Astrocyte of the cerebellum (primary cell): ENCODE data around the gene MTHFSD.

ENCODE experiments used
- DNase-seq: peaks from one replicate; pipeline ENCODE4 v3.0.0-alpha.2; 2011; ENCODE audit warnings: low read depth
- H3K4me3 ChIP-seq: 2 replicates; pipeline ENCODE4 v1.5.1; 2011; ENCODE audit warnings: mild to moderate bottlenecking, low read depth, low read length, moderate library complexity
- CTCF ChIP-seq: IDR thresholded peaks from 2 replicates; pipeline ENCODE4 v1.5.1; 2012; ENCODE audit warnings: low read length, low read depth, moderate library complexity, mild to moderate bottlenecking; ENCODE audit errors: missing control alignments
- in situ Hi-C: cut with HindIII; loops from 2 replicates; pipeline ENCODE4 v1.10.0; 2017; ENCODE audit warnings: low sequenced_read_pairs

MTHFSD gene

GRCh38 chr16:86524029-86524428, 31.0 kb downstream of the MTHFSD start:
- no peak overlapping the region for H3K4me3 ChIP-seq
- in situ Hi-C loops: no loop called here
- TF ChIP-seq CTCF: no peak

GRCh38 chr16:86523166-86523740, 31.8 kb downstream of the MTHFSD start:
- TF ChIP-seq CTCF: no peak
- in situ Hi-C loops: no loop called here
- H3K4me3 ChIP-seq: no peak overlapping the region
- DNase-seq: no peak

More at GRCh38 chr16:86524029-86524428, 31.0 kb downstream of the MTHFSD start:
- no peak for DNase-seq

GRCh38 chr16:86522634-86523033, 32.4 kb downstream of the MTHFSD start:
- H3K4me3 ChIP-seq: no peak overlapping the region
- in situ Hi-C loops: no loop called here
- TF ChIP-seq CTCF: no peak
- no peak for DNase-seq

GRCh38 chr16:86521236-86522197, 33.5 kb downstream of the MTHFSD start:
- TF ChIP-seq CTCF: no peak
- no peak overlapping the region for H3K4me3 ChIP-seq
- DNase-seq: no peak
- in situ Hi-C loops: no loop called here

- DNase-seq: no peak
- no peak overlapping the region for H3K4me3 ChIP-seq
- no peak for TF ChIP-seq CTCF
- in situ Hi-C loops: no loop called here
Observed at GRCh38 chr16:86520317-86521210, 34.5 kb downstream of the MTHFSD start.
